GM19372 (cell line): ENCODE results near the gene RNFT2.
"Not testable (repeated sequence)": the region's sequence is repeated elsewhere in the genome, so short reads cannot be mapped to it uniquely, and the experiment has no call there.

ENCODE experiments used
- ATAC-seq: cut with Tn5 transposase; IDR thresholded peaks from one replicate; pipeline ENCODE4 v1.9.1; 2021; ENCODE audit warnings: mild to moderate bottlenecking, low read depth, moderate library complexity; ENCODE audit not compliant: unreplicated experiment

Gene RNFT2

DNA sequence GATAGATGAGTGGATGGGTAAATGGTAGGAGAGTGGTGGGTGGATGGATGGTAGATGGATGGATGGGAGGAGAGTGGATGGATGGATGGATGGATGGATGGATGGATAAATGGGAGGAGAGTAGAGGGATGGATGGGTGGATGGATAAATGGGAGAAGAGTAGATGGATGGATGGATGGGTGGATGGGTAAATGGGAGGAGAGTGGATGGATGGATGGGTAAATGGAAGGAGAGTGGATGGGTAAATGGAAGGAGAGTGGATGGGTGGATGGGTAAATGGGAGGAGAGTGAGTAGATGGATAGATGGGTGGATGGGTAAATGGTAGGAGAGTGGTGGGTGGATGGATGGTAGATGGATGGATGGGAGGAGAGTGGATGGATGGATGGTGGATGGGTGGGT, 51.4 kb downstream of the RNFT2 start:
- ATAC-seq: not testable (repeated sequence)

GRCh38 chr12:116790066-116790465, 52.0 kb downstream of the RNFT2 start:
- ATAC-seq: no peak

- ATAC-seq: no peak
Measured at GRCh38 chr12:116792403-116792802, 54.3 kb downstream of the RNFT2 start.

- no peak for ATAC-seq
Measured at GRCh38 chr12:116794725-116795124, 56.6 kb downstream of the RNFT2 start.

GRCh38 chr12:116797885-116798284, 59.8 kb downstream of the RNFT2 start:
- ATAC-seq: no peak

DNA sequence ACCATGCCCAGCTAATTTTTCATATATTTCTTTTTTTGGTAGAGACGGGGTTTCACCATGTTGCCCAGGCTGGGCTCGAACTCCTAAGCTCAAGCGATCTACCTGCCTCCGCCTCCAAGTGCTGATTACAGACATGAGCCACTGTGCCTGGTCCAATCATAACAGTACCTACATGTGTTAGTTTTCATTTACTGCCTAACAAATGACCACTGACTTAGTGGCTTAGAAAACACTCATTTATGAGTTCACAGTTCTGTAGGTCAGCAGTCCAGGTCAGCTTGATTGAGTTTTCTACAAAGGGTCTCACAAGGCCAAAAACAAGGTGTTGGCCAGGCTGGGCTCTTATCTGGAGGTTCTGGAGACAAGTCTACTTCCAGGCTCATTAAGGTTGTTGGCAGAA, 60.6 kb downstream of the RNFT2 start:
- ATAC-seq: no peak

GRCh38 chr12:116799955-116800354, 61.8 kb downstream of the RNFT2 start:
- ATAC-seq: no peak

DNA sequence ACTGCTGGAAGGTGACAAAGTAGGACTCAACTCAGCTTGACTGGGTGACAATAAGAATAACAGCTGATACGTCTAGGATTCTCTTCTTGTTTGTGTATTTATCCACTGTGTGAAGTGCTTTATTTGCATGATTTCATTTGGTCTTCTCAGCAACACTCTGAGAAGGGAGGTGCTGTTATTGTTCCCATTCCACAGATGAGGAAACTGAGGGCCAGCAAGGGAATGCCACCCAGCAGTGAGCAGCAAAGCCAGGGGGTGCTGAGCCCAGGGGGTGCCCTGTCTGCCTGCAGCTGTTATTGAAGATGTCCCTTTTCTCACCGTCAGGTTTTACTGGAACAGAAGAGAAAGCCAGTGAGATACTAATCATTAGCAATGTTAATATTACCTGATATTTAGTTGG, 62.8 kb downstream of the RNFT2 start:
- no peak for ATAC-seq

GRCh38 chr12:116802018-116802417, 63.9 kb downstream of the RNFT2 start:
- no peak for ATAC-seq

GRCh38 chr12:116803013-116803736, 65.1 kb downstream of the RNFT2 start:
- ATAC-seq: no peak

GRCh38 chr12:116804051-116804450, 65.9 kb downstream of the RNFT2 start:
- ATAC-seq: no peak

- ATAC-seq: no peak
Measured at GRCh38 chr12:116806845-116807440, 68.8 kb downstream of the RNFT2 start.

DNA sequence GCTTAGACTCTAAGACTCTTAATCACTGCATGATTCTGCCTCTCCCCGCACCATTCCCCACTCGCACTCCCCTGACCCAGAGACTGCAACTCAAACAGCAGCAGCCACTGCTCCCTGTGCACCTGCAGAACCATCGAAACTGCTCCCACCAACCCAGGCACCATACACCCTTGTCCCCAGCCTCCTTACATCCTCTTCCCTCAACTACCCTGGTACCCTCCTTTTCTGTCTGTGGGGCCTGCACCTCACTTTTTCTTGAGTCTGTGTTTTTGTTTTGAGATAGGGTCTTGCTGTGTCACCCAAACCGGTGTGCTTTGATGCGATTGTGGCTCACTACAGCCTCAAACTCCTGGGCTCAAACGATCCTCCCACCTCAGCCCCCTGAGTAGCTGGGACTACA, 69.4 kb downstream of the RNFT2 start:
- no peak for ATAC-seq

DNA sequence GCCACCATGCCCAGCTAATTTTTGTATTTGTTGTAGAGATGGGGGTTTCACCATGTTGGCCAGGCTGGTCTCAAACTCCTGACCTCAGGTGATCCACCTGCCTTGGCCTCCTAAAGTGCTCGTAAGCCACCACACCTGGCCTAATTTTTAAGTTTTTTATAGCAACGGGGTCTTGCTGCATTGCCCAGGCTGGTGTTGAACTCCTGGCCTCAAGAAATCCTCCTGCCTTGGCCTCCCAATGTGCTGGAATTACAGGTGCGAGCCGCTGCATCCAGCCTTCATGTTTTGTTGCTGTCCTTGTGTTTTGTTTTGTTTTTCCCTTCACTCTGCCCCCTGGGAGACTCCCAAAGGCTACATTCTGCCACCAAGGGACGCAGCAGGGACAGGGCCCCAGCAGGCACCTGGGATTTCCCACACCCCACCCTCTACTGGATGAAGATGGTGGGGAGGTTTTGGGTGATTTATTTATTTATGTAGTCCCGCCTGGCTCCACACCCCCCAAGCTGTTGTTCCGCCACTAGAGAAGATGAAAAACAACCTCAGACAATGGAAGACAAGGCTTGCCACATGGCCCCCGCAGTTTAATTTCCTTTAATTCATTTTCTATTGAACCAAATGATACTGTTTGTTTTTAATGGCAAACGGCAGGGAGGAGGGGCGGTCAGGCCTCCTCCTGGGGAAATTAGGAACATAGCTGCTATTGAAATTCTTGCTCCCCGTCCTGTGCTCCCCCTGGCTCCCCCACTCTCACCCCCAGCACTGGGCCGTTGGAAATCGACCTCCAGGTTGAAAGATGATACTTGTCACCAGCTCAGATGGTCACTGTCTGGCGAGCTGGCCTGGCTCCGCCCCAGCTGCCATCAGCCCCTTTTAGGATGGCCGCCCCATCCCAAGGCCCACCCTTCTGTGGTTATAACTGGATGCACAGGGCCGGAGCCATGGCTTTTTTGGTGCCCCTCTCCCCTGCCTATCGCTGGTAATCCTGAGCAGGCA, 70.3 kb downstream of the RNFT2 start:
- no peak for ATAC-seq

DNA sequence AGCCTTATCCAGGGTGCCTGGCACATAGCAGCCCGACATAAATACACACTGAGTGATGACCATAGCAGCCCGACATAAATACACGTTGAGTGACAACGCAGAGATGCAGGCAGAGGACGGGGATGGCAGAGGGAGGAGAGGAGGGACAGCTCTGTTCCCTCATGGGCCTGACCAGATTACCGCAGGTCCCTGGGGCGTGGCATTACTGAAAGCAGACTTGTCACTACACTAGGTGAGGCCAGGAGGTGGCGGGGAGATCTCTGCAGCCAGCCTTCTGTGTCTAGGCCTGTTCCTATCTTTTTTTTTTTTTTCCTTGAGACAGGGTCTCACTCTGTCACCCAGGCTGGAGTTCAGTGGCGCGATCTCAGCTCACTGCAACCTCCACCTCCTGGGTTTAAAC, 74.1 kb downstream of the RNFT2 start:
- no peak for ATAC-seq

DNA sequence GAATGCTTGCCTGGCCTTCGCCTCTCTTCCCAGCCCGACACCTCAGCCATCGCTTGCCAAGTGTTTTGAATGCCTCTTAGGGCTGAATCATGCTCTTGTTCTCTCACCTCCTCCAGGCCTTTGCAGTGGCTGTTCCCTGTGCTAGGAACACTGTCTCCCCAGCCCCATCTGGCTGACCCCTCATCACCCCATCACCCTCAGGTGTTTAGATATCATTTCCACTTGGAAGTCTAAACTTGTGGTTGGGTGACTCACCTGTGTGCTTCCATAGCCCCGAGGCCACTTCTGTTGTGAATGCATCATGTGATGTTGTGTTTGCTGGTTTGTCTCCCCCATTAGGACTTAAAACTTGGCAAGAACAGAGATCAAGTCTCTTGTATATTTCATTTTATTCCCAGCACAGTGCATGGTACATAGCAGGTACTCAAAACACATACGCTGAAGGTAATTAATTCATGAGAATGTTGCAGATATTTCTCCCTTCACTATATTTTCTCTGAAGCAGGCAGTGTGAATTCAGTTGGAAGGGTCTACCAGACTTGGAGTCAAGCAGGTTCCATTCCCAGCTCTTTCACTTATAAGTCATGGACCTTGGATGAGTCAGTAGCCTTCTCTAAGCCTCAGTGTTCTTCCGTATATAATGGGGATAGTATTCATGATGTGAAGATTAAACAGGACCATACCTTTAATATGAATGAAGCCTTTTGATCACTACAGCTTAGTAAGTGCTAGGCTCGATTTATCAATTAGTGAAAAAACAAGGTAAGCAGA, 75.3 kb downstream of the RNFT2 start:
- no peak for ATAC-seq

GRCh38 chr12:116814766-116815165, 76.7 kb downstream of the RNFT2 start:
- not testable (repeated sequence) for ATAC-seq

DNA sequence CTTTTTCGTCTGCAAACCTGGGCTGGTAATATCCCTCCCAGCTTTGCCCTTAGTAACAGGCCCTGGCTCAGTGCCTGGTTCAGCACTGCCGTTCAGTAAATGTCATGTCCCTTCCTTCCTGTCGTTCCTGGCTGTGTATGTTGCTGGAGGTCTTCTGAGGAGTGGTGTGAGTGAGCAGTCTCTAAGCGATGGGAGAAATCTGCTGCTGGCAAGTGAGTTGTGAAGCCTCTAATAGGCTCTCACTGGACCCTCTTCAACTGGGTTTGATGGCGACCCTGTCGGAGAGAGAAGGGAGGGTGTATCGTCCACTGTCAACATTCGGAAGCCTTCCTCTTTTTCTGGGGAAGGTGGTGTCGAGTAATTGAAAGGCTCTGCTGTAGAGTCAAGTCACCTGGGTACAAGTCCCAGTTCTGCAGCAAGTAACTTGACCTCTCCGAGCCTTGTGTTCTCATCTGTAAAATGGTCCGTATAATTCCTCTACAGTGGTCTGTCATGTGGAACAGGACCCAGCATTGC, 80.3 kb downstream of the RNFT2 start:
- no peak for ATAC-seq

DNA sequence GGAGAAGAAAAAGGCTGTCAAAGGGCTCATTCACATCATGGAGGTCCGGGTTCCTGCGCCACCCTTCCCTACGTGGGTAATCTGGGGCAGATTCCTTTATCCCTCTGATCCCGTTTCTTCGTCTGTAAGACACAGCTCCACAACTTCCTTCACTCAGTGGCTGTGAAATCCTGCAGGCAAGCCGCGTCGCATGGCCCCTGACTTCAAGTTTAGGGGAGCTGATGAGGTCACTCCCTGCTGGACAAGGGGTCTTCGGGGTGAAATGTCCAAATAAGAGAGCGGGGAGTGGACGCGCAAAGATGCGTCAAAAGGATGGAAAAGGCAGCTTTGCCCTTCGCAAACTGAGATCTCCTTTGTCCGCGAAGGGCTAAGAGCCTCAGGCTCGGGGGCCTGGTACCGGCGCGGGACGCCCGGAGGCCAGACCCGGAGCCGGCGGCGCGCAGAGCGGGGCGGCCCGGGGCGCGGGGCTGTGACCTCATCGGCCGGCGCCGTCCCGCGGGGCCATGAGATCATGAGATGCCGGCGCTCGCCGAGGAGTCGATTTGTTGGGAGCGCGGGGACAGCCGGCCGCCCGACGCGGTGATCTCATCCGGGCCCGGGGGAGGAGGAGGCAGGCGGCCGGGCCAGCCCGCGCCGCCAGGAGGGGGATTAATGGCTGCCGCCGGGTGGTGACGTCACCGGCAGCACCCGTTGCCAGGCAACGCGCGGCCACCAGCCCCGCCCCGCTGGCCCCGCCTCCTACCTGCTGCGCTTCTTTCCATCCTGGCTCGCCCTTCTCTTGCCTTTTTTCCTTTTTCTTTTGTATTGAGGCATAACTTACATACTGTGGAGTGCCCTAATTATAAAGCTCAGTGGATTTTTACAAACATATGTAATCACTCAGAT, 81.1 kb downstream of the RNFT2 start:
- ATAC-seq: peak; percentile 86
